Neutrophil (primary cell): ENCODE results near the gene CDK7.

Experiments
- H3K27ac ChIP-seq: fragments of 200-600 bp; sonication (generic); 2 replicates; pipeline ENCODE4 v1.5.1; 2016; ENCODE audit warnings: mild to moderate bottlenecking, moderate library complexity
- H3K27me3 ChIP-seq: fragments of 200-600 bp; sonication (generic); 2 replicates; pipeline ENCODE4 v1.6.0; 2016; ENCODE audit warnings: mild to moderate bottlenecking
- H3K36me3 ChIP-seq: fragments of 200-600 bp; sonication (generic); 2 replicates; pipeline ENCODE4 v1.5.1; 2017
- H3K4me1 ChIP-seq, 2 experiments: fragments of 200-600 bp in 1 of 2; sonication (generic) in 1 of 2; 1 replicate in 1 of 2; 2 replicates in 1 of 2; pipeline versions ENCODE4 v1.5.1 to v1.6.1; 2013 to 2016; ENCODE audit warnings: low read depth in 1 of 2, low read length in 1 of 2, mild to moderate bottlenecking in 1 of 2, moderate library complexity in 1 of 2; ENCODE audit not compliant: control insufficient read depth in 1 of 2, insufficient read depth in 1 of 2
- H3K4me3 ChIP-seq, 2 experiments: fragments of 200-600 bp in 1 of 2; sonication (generic) in 1 of 2; 1 replicate in 1 of 2; 2 replicates in 1 of 2; pipeline ENCODE4 v1.5.1; 2013 to 2016; ENCODE audit warnings: low read depth in 1 of 2, low read length in 1 of 2, mild to moderate bottlenecking in 1 of 2, moderate library complexity in 1 of 2
- H3K9me3 ChIP-seq: fragments of 200-600 bp; sonication (generic); 2 replicates; pipeline ENCODE4 v1.5.1; 2016
- TF ChIP-seq, protein P1 (sequence below): fragments of 200-600 bp; sonication (generic); IDR thresholded peaks from 2 replicates; pipeline ENCODE4 v1.5.1; 2016; ENCODE audit warnings: antibody characterized with exemption

The CDK7 gene

DNA sequence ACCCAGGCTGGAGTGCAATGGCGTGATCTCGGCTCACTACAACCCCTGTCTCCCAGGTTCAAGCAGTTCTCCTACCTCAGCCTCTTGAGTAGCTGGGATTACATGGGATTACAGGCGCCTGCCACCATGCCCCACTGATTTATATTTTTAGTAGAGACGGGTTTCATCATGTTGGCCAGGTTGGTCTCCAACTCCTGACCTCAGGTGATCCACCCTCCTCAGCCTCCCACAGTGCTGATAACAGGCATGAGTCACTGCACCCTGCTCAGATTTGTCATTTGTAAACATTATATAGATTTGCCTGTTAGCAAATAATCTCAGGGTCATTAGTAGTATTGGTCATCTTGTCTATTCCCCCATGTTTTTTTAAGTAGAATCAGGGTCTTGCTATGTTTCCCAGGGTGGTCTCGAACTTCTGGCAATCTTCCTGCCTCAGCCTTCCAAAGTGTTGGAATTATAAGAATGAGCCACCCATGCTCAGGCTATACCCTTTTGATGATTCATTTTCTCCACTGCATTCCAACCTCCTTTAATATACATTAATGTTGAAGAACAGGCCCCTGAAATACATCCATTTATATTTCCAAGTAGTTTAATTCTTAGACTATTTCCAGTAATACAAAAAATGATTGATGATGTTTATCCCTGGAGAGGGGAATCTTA lies 28.0 kb upstream of the CDK7 start:
- Histone ChIP-seq H3K4me1 (peaks cover 0 to 6% of the 10 kb centered on the region in 2 experiments), H3K9me3 (no peaks in the 10 kb centered on the region), H3K27ac (no peak overlapping the region), H3K36me3 (no peaks in the 10 kb centered on the region), H3K4me3 (no peak overlapping the region), H3K27me3 (no peaks in the 10 kb centered on the region)
- TF ChIP-seq, protein P1, sequence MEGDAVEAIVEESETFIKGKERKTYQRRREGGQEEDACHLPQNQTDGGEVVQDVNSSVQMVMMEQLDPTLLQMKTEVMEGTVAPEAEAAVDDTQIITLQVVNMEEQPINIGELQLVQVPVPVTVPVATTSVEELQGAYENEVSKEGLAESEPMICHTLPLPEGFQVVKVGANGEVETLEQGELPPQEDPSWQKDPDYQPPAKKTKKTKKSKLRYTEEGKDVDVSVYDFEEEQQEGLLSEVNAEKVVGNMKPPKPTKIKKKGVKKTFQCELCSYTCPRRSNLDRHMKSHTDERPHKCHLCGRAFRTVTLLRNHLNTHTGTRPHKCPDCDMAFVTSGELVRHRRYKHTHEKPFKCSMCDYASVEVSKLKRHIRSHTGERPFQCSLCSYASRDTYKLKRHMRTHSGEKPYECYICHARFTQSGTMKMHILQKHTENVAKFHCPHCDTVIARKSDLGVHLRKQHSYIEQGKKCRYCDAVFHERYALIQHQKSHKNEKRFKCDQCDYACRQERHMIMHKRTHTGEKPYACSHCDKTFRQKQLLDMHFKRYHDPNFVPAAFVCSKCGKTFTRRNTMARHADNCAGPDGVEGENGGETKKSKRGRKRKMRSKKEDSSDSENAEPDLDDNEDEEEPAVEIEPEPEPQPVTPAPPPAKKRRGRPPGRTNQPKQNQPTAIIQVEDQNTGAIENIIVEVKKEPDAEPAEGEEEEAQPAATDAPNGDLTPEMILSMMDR, result no peak

DNA sequence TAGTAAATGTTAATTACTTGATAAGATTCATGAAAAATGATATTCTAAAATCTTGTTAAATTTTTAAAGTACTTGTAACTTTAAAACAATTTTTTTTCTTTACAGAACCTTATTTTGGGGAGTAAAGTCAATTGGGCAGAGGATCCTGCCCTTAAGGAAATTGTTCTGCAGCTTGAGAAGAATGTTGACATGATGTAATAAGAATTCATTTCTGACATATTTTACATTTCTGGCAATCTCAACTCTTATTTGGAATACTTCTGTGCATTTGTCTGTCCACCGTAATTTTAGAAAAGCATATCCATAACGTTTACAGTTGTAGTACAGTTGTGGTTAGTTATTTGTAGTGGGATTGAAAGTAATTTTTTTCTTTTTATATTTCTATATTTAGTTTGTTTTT lies 25.1 kb upstream of the CDK7 start:
- Histone ChIP-seq H3K36me3 (no peaks in the 10 kb centered on the region), H3K27me3 (no peaks in the 10 kb centered on the region), H3K27ac (no peak overlapping the region), H3K9me3 (no peaks in the 10 kb centered on the region), H3K4me3 (no peak overlapping the region), H3K4me1 (peaks cover 0 to under 1% of the 10 kb centered on the region in 2 experiments)
- TF ChIP-seq, protein P1, result no peak

DNA sequence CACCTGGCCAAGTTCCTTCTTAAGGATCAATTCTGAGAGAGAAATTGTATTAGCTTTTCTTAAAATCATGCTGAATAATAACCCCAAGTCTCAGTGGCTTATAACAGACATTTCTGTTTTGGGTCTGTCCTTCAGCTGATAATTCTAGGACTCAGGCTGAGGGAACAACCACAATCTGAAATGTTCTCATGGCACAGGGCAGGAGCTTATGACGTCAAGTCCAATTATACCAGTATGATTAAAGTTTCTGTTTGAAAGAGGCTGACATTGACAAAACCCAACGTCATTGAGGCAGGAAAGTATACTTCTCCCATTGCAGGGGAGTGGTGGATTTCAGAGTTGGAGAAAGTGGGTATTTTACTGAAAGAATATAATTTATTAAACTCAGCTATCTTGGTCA lies 23.5 kb upstream of the CDK7 start:
- TF ChIP-seq, protein P1, result no peak
- Histone ChIP-seq H3K27me3 (no peaks in the 10 kb centered on the region), H3K4me3 (no peak overlapping the region), H3K27ac (no peak overlapping the region), H3K9me3 (no peaks in the 10 kb centered on the region), H3K36me3 (no peaks in the 10 kb centered on the region), H3K4me1 (no peaks in the 10 kb centered on the region)

DNA sequence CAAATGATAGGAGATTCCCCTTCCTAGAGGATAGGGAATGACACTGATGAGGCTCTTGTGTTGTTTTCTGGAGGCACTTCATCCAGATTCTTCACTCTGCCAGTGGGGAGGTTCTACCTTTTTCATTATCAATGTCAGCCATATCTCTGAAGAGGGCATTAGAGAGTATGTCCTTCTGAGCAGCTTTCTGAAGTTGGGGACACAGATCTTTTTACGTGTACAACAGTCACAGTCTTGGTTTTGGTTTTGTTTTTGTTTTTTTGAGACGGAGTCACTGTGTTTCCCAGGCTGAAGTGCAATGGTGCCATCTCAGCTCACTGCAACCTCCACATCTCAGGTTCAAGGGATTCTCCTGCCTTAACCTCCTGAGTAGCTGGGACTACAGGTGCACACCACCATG lies 22.7 kb upstream of the CDK7 start:
- TF ChIP-seq, protein P1, result no peak
- Histone ChIP-seq H3K36me3 (no peaks in the 10 kb centered on the region), H3K27ac (no peak overlapping the region), H3K27me3 (no peaks in the 10 kb centered on the region), H3K4me3 (no peak overlapping the region), H3K4me1 (peaks cover 0 to under 1% of the 10 kb centered on the region in 2 experiments), H3K9me3 (no peaks in the 10 kb centered on the region)

DNA sequence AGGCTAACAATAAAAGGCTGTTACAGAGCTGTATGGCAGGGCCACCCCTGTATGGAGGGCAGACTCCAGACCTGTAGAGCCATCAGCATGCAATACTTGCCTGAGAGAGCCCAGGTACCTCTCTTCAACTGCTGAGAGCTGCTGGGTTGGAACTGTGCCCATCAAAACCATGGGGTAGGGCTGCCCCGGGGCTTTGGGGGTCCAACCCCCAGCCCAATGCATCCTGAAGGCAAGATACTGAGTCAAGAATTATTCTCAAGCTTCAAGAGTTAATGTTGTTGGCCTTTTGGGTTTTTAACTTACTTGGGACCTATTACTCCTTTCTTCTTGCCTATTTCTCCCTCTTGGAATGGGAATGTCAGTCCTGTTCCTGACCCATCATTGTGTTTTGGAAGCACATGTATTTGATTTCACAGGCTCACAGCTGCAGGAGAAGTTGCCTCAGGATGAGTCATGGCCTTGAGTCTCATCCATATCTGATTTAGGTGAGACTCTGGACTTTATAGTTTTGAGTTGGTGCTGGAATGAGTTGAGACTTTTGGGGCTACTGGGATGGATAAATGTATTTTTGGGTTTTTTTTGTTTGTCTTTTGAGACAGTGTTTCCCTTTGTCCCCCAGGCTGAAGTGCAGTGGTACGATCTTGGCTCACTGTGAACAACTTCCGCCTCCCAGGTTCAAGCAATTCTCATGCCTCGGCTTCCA lies 21.0 kb upstream of the CDK7 start:
- no peaks in the 10 kb centered on the region for H3K9me3 ChIP-seq
- no peak overlapping the region for H3K27ac ChIP-seq
- TF ChIP-seq, protein P1, result no peak
- H3K4me3 ChIP-seq, result no peak overlapping the region
- no peaks in the 10 kb centered on the region for H3K36me3 ChIP-seq
- H3K27me3 ChIP-seq, result no peaks in the 10 kb centered on the region
- peaks cover 4 to 10% of the 10 kb centered on the region in 2 experiments for H3K4me1 ChIP-seq
